ENCODE results near the gene ZNF616. TPM values are rescaled to one million over a fixed set of nuclear protein-coding genes. Genes with fewer than 3 reads are reported as not detected.

ZNF616 gene
- total RNA-seq, 4 donors from 2014 or later: 3.0 to 6.6 (median 4.3) TPM

- Histone ChIP-seq H3K36me3 (no peaks in the 10 kb centered on the region), H3K27me3 (no peaks in the 10 kb centered on the region), H3K9me3 (no peaks in the 10 kb centered on the region), H3K4me1 (peaks cover 12 to 26% (median 20%) of the 10 kb centered on the region in 4 donors), H3K27ac (replicated peaks in 1 of 4) (peak overlapping the region; percentile 76 to 94 (median 91)), H3K4me3 (peak overlapping the region; percentile 63 to 92 (median 90))
- no peak for DNase-seq (ENCODE audit: extremely low spot score)
- intact Hi-C loops (cut with DNase I): no loop called here
- no peak for TF ChIP-seq POLR2A (IDR thresholded peaks at IDR 0.05; ENCODE audit: low read depth)
- no peak for TF ChIP-seq CTCF (IDR thresholded peaks at IDR 0.05)
- TF ChIP-seq EP300 (IDR thresholded peaks at IDR 0.05): no peak
- no peak for TF ChIP-seq POLR2AphosphoS5 (IDR thresholded peaks at IDR 0.05)
- 13% methylated on average over 22 of the region's 22 CpGs for WGBS
These were observed 433 bp upstream of the ZNF616 start for GRCh38 chr19:52140032-52140710.

- intact Hi-C loops (cut with DNase I): loop anchor here (1.0 to 5.0 kb wide), 4 partner anchors 33 to 100 kb away; partner anchors contain the start of gene ZNF836
- Histone ChIP-seq H3K9me3 (no peaks in the 10 kb centered on the region), H3K36me3 (no peaks in the 10 kb centered on the region), H3K27ac (replicated peaks in 1 of 4) (peak overlapping the region; percentile 90 to 97 (median 93)), H3K27me3 (no peaks in the 10 kb centered on the region), H3K4me1 (peaks cover 12 to 26% (median 20%) of the 10 kb centered on the region in 4 donors), H3K4me3 (peak overlapping the region; percentile 63 to 92 (median 90))
- TF ChIP-seq CTCF (IDR thresholded peaks at IDR 0.05) (no peak), POLR2A (IDR thresholded peaks at IDR 0.05; ENCODE audit: low read depth) (no peak), POLR2AphosphoS5 (IDR thresholded peaks at IDR 0.05) (no peak), EP300 (IDR thresholded peaks at IDR 0.05) (no peak)
- 0% methylated on average over 7 of the region's 7 CpGs for WGBS
- no peak for DNase-seq (ENCODE audit: extremely low spot score)
These were observed 821 bp downstream of the ZNF616 start for GRCh38 chr19:52138983-52139251.

- H3K36me3 ChIP-seq: no peaks in the 10 kb centered on the region
- H3K27me3 ChIP-seq: no peaks in the 10 kb centered on the region
- DNase-seq (ENCODE audit: extremely low spot score): no peak
- WGBS: 6% methylated on average over 14 of the region's 14 CpGs
- peak overlapping the region; percentile 63 to 92 (median 90) for H3K4me3 ChIP-seq
- intact Hi-C loops (cut with DNase I): loop anchor here (2.0 to 5.0 kb wide), 3 partner anchors 34 to 100 kb away; partner anchors contain the start of gene ZNF836
- peaks cover 12 to 26% (median 20%) of the 10 kb centered on the region in 4 donors for H3K4me1 ChIP-seq
- TF ChIP-seq POLR2A (IDR thresholded peaks at IDR 0.05; ENCODE audit: low read depth): no peak
- no peak for TF ChIP-seq EP300 (IDR thresholded peaks at IDR 0.05)
- TF ChIP-seq POLR2AphosphoS5 (IDR thresholded peaks at IDR 0.05): no peak
- no peak for TF ChIP-seq CTCF (IDR thresholded peaks at IDR 0.05)
- H3K27ac ChIP-seq (replicated peaks in 1 of 4): peak overlapping the region; percentile 90 to 97 (median 93)
- H3K9me3 ChIP-seq: no peaks in the 10 kb centered on the region
These were observed 1.3 kb downstream of the ZNF616 start for GRCh38 chr19:52138278-52138982.

GRCh38 chr19:52120286-52120685, 19.5 kb downstream of the ZNF616 start:
- no peak for DNase-seq (ENCODE audit: extremely low spot score)
- intact Hi-C loops (cut with DNase I): no loop called here
- Histone ChIP-seq H3K27ac (replicated peaks in 1 of 4) (no peak overlapping the region), H3K27me3 (no peaks in the 10 kb centered on the region), H3K36me3 (peaks cover 82 to 100% (median 94%) of the 10 kb centered on the region in 4 donors), H3K4me3 (no peak overlapping the region), H3K9me3 (peaks cover 25 to 79% (median 65%) of the 10 kb centered on the region in 4 donors), H3K4me1 (no peaks in the 10 kb centered on the region)
- WGBS: 93% methylated on average over 3 of the region's 3 CpGs
- no peak for TF ChIP-seq EP300 (IDR thresholded peaks at IDR 0.05)
- TF ChIP-seq CTCF (IDR thresholded peaks at IDR 0.05): no peak
- TF ChIP-seq POLR2A (IDR thresholded peaks at IDR 0.05; ENCODE audit: low read depth): no peak
- TF ChIP-seq POLR2AphosphoS5 (IDR thresholded peaks at IDR 0.05): no peak

All from esophagus muscularis mucosa (tissue), 4 donors.